Activated T-cell treated with anti-CD3 and anti-CD28 coated beads for 48 hours (primary cell): ENCODE measurements around the gene ADAMTS15.

Experiments used
- DNase-seq: peaks from one replicate; pipeline ENCODE4 v3.0.0-alpha.2; 2020; ENCODE audit warnings: low read depth

ADAMTS15 gene

GRCh38 chr11:130478881-130479280 lies 30.4 kb downstream of the ADAMTS15 start:
- DNase-seq: no peak

DNA sequence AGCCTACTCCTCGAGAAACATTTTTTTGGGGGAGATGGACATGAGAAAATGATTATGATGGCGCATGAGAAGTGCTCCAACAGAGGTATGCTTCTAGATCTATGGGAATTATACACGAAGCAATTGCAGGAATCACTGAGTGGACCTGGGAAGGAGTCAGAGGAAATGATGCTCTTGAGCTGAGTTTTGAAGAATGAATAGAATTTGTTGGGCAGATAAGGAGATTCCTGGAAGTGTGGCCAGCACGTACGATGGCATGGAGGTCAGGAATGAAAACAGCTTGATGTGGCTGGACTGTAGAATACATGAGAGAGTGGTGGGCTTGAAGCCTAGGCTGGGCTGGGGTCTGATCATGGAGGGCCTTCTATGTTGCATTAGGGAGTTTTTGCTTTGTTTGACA lies 31.7 kb downstream of the ADAMTS15 start:
- no peak for DNase-seq

DNA sequence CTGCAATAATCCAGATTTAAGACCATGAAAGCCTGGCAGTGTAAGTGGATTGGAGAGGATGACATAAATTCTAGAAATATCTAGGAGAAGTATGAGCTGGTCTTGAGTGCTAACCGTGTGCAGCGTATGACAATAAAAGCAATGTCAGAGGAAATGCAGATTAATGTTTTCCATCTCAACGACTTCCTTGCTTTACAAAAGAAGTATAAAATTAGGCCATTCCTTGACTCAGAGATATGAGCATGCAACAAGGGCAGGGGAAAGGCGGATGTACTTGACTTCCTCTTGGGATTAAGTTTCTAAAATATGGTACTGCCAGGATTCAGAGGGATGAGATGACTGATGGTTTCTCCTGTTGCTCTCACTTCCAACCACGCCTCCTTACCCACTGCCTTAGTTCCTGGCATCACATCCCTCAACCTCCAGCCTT lies 32.3 kb downstream of the ADAMTS15 start:
- DNase-seq: no peak

GRCh38 chr11:130483124-130483523 lies 34.7 kb downstream of the ADAMTS15 start:
- no peak for DNase-seq

DNA sequence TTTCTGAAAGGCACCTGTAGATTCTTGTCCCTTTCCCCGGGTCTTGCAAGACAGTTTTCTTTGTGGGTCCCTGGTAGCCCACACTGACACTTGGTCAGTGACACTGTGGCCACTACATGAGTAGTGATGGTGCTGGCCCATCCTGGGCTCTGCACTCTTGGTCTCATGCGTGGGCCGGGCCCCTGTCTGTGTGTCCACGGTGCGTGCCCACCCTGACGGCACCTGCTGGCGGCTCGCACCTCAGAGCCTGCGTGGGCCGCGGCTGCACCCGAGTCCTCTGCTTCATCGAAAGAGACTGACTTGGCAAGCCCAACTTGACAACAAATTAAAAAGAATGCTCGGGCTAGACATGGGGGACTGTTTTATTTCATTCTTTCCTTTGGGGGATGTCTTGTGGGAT lies 37.5 kb downstream of the ADAMTS15 start:
- no peak for DNase-seq

GRCh38 chr11:130486391-130486836 lies 38.0 kb downstream of the ADAMTS15 start:
- DNase-seq: no peak

DNA sequence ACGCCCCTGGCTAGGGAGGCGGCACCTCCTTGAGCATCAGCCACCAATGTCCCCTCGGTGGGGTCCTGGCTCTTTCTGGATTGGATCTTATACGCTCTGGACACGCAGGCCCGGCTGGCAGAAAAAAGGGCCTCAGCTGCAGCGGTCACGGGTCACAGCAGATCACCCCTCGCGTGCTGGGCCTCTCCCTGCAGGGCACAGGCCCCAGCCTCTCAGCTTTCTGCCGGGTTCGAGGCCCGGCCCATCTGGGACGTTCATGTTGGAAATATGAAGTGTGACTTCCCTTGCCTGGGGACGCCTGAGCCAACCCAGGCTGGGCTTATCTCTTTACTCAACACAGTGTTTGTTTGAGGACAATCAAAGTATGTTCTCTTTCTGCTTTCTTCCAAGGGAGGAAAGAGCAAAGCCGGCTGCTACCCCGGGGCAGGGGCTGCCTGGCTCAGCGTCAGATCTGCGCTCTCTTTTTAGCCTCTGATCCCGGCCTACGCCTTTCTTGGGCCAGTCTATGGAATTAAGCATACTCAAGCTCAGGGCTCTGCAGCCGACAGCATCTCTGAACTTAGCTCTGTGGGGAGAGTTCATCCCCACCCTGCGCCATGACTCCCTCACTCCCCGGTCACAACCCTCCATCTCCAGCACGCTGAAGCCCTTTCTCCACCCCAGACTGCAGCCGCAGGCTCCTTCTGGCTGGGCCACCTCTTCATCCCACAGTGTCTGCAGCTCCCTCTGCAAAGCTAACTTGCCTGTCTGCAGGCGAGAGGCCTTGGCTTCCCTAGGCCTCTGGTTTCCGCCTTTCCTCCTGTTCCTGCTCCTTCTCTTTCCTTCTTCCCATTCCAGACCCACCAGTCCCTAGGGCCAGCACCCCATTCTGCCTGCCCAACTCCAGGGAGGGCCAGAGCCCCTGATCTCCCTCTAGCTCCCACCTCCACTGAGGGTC lies 38.8 kb downstream of the ADAMTS15 start:
- DNase-seq: no peak

GRCh38 chr11:130487924-130488815 lies 39.7 kb downstream of the ADAMTS15 start:
- no peak for DNase-seq

DNA sequence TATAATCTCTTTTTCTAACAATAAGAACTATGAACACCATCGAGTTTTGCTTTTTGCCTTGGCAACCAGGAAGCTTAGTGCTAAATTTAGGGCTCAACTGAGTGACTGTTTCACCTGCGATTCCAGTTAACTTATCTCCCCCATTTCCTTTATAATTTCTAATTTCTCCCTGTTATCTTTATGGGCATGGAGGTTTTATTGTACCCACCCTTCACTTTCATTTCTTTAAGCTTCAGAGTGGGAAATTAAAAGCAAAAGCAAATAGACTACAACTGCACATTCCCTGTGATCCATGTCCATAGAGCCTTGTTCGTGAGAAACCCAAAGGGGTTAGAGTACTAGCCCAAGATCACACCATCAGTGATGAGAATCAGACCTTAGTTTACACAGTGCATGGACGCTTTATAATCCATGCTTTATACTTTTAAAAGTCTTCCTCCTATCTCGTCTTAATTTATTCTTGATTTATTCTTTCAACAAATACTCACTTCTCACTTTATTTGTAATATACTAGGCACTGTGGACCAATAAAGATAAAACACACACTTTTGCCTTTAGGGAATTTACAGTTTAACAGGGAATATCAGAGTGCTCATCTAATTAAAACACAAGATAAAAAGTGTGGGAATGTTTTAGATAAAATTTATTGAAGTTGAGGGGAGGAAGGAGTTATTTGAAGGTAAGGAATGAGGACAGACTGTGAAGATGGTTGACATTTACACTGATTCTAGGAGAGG lies 40.6 kb downstream of the ADAMTS15 start:
- no peak for DNase-seq

DNA sequence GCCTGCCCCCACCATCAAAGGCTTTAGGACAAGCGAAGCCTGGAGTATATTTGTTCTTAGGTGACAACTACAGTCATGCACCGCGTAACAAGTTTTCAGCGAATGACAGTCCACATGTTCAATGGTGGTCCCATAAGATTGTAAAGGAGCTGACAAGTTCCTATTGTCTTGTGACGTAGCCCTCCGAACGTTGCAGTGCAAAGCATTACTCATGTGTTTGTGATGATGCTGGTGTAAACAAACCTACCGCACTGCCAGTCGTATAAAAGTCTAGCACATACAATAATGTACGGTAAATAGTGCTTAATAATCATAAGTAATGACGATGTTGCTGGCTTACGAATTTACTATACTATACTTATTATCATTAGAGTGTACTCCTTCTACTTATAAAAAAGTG lies 41.3 kb downstream of the ADAMTS15 start:
- no peak for DNase-seq

DNA sequence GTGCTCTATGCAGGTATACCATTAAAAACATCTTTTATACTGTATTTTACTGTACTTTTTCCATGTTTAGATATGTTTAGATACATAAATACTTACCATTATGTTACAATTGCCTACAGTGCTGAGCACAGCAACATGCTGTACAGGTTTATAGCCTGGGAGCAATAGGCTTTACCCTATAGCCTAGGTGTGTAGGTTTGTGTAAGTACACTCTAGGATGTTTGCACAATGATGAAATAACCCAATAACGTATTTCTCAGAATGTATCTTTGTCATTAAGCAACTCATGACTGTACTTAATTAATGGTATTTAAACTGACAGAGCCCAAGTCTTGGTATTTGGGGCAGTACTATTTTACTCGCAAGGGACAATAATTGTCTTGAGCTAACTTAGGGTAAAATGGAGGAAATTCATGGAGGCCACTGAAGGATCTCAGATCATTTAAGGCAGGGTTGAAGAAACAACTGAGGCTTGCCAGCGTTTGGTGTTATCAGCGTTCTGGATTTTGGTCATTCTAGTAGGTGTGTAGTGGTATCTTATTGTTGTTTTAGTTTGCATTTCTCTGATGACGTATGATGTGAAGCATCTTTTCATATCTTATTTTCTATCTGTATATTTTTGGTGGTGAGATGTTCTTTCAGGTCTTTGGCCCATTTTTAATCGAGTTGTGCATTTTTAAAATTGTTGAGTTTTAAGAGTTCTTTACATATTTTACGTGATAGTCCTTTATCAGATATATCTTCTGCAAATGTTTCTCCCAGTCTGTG lies 42.4 kb downstream of the ADAMTS15 start:
- no peak for DNase-seq

DNA sequence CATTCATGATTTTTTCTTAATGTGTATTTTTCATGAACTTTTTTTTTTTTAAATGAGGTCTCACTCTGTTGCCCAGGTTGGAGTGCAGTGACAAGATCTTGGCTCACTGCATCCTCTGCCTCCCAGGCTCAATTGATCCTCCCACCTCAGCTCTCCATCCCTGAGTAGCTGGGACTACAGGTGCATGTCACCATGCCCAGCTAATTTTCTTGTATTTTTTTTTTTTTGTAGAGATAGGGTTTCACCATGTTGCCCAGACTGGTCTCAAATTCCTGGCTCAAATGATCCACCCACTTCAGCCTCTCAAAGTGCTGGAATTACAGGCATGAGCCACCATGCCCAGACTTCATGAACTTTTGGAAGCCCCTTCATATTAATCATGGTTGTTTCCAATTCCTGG lies 49.7 kb downstream of the ADAMTS15 start:
- DNase-seq: no peak

DNA sequence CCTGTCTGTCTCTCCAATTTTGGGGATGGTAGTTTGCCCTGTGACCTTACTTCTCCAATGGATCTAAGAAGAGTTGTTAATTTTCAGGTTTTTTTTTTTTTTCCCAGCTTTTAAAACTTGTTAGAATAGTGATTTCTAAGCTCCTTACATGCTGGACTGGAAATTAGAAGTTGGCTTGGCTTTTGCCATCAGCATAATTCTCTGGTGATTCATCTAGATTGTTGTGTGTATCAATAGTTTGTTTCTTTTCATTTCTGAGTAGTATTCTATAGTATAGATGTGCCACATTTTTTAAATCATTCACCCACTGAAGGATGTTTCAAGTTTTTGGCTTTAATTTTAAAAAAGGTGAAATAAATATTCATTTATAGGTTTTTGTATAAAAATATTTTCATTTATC lies 51.4 kb downstream of the ADAMTS15 start:
- DNase-seq: no peak

DNA sequence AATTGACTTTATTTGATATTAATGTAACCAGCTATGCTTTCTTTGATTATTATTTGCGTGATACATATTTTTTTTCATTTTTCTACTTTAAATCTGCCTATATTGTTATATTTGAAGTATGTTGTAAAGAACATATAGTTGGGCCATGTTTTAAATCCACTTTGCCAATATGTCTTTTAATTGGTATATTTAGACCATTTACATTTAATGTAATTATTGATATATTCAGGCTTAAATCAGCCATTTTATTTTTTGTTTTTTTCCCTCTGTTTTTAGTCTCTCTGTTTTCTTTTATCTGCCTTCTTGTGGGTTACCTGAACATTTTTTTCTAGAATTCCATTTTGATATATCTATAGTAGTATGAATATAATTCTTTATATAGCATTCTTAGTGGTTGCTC lies 55.9 kb downstream of the ADAMTS15 start:
- DNase-seq: no peak

GRCh38 chr11:130508913-130509312 lies 60.5 kb downstream of the ADAMTS15 start:
- DNase-seq: no peak

- DNase-seq: no peak
Observed at GRCh38 chr11:130509942-130510341, 61.5 kb downstream of the ADAMTS15 start.

DNA sequence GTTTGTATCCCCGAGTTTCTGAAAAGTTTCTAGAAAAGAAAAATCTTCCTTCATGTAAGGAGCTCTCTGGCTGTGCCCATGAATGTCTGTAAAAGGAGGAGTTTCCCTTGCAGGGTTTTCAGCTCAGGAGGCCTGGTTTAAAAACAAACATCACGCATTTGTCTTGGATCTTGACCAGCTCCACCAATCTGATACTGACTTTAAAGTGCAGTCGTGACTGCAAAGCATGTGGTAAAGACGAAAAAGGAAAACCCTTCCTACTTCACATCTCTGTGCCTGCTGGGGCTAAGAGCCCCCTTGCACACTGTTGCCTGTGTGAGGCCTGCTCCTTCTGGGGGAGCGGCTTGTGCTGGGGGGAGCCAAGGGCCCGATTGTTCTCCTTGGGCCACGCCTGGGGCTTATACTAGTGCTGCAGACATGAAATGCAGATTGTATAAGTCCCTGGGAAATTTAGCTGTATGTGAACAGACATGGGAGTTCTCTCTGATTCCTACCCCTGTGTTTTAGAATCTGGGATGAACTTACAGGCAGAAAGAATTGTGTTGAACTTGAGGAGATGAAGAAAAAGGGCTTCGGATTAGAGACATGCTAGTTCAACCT lies 62.1 kb downstream of the ADAMTS15 start:
- DNase-seq: no peak

- no peak for DNase-seq
Observed at GRCh38 chr11:130511765-130512164, 63.3 kb downstream of the ADAMTS15 start.

DNA sequence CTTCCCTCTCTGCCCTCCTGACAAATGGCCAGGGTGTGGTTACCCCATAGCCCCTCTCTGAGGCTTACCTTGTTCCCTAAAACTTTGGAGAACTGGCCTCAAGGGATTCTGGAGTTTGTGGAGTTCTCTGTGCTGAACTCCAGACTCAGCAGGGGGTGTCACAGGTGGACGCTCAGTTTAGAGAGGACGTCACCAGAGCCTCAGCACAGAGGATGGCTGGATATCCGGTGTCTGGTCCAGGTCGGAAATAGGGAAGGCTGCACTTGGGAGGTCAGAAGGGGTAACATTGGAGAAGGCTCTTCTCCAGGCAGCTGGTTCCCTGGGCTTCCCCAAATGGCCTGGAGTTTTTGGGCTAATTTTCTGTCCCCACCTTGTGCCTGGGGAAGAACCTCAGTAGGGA lies 64.2 kb downstream of the ADAMTS15 start:
- no peak for DNase-seq

DNA sequence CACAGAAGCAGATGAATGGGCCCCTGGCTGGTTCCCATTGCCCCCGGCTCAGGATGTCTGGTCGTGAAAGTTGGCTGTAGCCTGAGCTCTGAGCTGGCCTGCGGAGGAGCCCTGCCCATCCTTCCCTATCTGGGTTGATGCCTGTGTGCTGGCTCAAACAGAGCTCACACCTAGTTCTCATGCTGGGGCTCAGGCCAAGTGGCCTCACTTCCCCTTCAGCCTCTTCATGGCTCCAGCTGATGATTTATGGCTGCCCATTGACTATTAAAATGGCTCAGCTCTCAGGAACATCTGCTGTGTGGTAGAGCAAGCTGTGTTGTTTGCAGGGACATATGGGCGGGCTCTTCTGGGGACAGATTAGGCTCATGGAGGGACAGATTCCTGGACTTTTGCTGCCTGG lies 64.7 kb downstream of the ADAMTS15 start:
- DNase-seq: no peak

DNA sequence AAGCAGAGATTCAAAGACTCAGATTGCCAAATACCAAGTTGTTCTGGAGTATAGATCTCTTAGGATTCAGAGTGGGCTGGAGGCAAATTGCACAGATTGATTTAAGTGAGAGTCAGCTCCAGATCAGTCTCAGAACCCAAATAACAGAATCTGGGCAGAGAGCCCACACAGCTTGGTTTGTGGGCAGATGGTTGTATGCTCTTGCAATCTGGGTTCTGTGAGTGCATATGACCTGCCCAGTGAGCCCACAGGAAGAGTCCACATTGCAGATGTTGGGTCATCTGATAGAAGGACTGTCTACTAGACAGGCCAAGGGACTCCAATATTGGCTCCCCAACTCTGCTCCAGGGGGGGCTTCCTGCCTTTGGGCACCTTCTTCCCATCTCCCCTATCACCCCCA lies 65.9 kb downstream of the ADAMTS15 start:
- DNase-seq: no peak
